Panc1 (cell line): ENCODE results near the gene PRTN3. TPM values are rescaled to one million over a fixed set of nuclear protein-coding genes. Genes with fewer than 3 reads are reported as not detected.

ENCODE experiments used
- ATAC-seq: fragments of 200-7000 bp; cut with Tn5 transposase; 2 replicates; pipeline ENCODE4 v1.9.1; 2020; ENCODE audit warnings: mild to moderate bottlenecking, moderate library complexity
- BruUV-seq: library from RNA; stranded (reverse); fragments of 400-500 nt; replicated peaks from 2 replicates; lab custom pipeline; 2021; lab: Mats Ljungman, UMichigan
- CTCF ChIA-PET: fragments of 300-600 bp; sonication (Branson Sonifier 250); formaldehyde crosslinking; loops from one replicate; lab custom pipeline; 2022; ENCODE audit warnings: antibody characterized with exemption; lab: Charles Lee
- POLR2A ChIA-PET: fragments of 300-600 bp; sonication (Branson Sonifier 250); formaldehyde crosslinking; loops from one replicate; lab custom pipeline; 2022; ENCODE audit warnings: antibody characterized with exemption; lab: Charles Lee
- DNase-seq: peaks from one replicate; pipeline ENCODE4 v3.0.0-alpha.2; 2010; ENCODE audit warnings: low read depth, low spot score
- H3K27ac ChIP-seq: 2 replicates; pipeline ENCODE4 v1.5.1; 2011; ENCODE audit warnings: mild to moderate bottlenecking, low read length, inconsistent platforms
- H3K27me3 ChIP-seq: fragments of 200-500 bp; sonication (Bioruptor generic); 2 replicates; pipeline ENCODE4 v1.6.0; 2014; ENCODE audit warnings: low read length, inconsistent platforms; ENCODE audit not compliant: control insufficient read depth, insufficient read depth
- H3K36me3 ChIP-seq: fragments of 200-500 bp; sonication (Bioruptor generic); 2 replicates; pipeline ENCODE4 v1.5.1; 2014; ENCODE audit warnings: inconsistent platforms, mild to moderate bottlenecking, low read length, moderate library complexity; ENCODE audit not compliant: control insufficient read depth, insufficient read depth
- H3K4me1 ChIP-seq: 2 replicates; pipeline ENCODE4 v1.5.1; 2011; ENCODE audit warnings: inconsistent platforms, mild to moderate bottlenecking, low read length, moderate library complexity; ENCODE audit not compliant: control insufficient read depth, insufficient read depth
- H3K4me3 ChIP-seq, 2 experiments: 2 replicates each; pipeline ENCODE4 v1.5.1; 2011 to 2012; ENCODE audit warnings: low read depth in 2 of 2, low read length in 2 of 2, mild to moderate bottlenecking in 2 of 2, inconsistent platforms in 1 of 2, moderate library complexity in 1 of 2
- H3K9me3 ChIP-seq: fragments of 200-500 bp; sonication (Bioruptor generic); 2 replicates; pipeline ENCODE4 v1.5.1; 2014; ENCODE audit warnings: low read depth, mild to moderate bottlenecking, inconsistent platforms, low read length, moderate library complexity; ENCODE audit not compliant: control insufficient read depth, insufficient read depth
- POLR2AphosphoS5 ChIP-seq: IDR thresholded peaks from 2 replicates; pipeline ENCODE4 v1.6.1; 2012; ENCODE audit warnings: mild to moderate bottlenecking, low read depth, low read length, moderate library complexity
- SIN3A ChIP-seq: IDR thresholded peaks from 2 replicates; pipeline ENCODE4 v1.6.1; 2012; ENCODE audit warnings: low read depth, mild to moderate bottlenecking, low read length, moderate library complexity, borderline replicate concordance; ENCODE audit not compliant: insufficient read depth
- TCF7L2 ChIP-seq: IDR thresholded peaks from 2 replicates; pipeline ENCODE4 v1.6.1; 2011; ENCODE audit warnings: mild to moderate bottlenecking, low read depth, low read length, inconsistent platforms
- in situ Hi-C: cut with HindIII; loops from 2 replicates; pipeline ENCODE4 v1.10.0; 2016; ENCODE audit warnings: low sequenced_read_pairs, low pct_unique_long_range_greater_than_20kb
- intact Hi-C: fragments of 100-400 bp; cut with micrococcal nuclease; formaldehyde crosslinking; loops from one replicate; pipeline ENCODE4 v1.10.0; 2022; ENCODE audit not compliant: unreplicated experiment
- total RNA-seq: library from RNA; stranded (reverse); gene quantifications from one replicate; pipeline ENCODE4 v1.2.1, GENCODE V29; 2021; ENCODE audit not compliant: unreplicated experiment
- TF ChIP-seq, protein P1 (sequence below): fragments of 450-650 bp; IDR thresholded peaks from 2 replicates; pipeline ENCODE4 v1.5.1; 2017; ENCODE audit warnings: mild to moderate bottlenecking
- TF ChIP-seq, protein P2 (sequence below), 2 experiments: IDR thresholded peaks; 2 replicates each; pipeline ENCODE4 v1.6.1; 2011 to 2012; ENCODE audit warnings: low read depth in 2 of 2, control low read depth in 1 of 2, low read length in 1 of 2, mild to moderate bottlenecking in 1 of 2, moderate library complexity in 1 of 2; ENCODE audit not compliant: insufficient read depth in 1 of 2

Gene PRTN3
- total RNA-seq, 1 experiment from 2014 or later: 1.5 TPM

DNA sequence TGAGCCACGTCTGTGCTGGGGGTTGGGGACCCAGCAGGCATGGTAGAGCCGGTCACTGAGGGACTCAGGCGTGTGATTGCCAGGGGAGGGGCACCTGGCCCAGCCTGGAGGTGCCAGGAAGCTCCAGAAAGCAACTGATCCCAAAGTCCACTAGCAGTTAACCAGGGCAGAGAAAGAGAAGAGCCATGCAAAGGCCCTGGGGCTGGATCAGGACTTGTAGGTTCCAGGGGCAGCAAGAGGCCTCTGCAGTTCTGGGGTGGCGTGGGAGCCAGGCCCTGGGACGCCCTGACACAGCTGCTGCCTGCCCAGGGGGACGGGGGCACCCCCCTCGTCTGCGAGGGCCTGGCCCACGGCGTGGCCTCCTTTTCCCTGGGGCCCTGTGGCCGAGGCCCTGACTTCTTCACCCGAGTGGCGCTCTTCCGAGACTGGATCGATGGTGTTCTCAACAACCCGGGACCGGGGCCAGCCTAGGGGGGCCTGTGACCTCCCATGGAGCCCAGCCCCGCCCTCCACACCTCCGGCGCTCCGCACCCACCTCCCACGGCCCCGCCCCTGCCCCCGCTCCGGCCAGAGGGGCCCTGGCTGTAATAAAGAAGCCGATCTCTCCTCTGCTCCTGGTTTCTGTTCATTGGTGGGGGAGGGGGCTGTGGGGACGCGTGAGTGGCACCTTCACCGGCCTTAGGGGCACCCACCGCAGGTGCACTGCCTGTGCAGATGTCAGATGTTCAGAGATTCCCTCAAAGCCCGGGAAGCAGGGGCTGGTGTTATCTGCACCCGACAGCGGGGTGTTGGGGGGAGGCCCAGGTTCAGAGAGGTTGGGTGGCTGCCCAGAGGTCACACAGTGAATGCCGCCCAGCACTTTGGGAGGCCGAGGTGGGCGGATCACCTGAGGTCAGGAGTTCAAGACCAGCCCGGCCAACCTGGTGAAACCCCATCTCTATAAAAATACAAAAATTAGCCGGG lies 9.1 kb upstream of the PRTN3 start:
- ATAC-seq (0 out of 2 replicates have a peak, but pooled peaks have one; percentile 7), DNase-seq (no peak)
- TF ChIP-seq, protein P1, sequence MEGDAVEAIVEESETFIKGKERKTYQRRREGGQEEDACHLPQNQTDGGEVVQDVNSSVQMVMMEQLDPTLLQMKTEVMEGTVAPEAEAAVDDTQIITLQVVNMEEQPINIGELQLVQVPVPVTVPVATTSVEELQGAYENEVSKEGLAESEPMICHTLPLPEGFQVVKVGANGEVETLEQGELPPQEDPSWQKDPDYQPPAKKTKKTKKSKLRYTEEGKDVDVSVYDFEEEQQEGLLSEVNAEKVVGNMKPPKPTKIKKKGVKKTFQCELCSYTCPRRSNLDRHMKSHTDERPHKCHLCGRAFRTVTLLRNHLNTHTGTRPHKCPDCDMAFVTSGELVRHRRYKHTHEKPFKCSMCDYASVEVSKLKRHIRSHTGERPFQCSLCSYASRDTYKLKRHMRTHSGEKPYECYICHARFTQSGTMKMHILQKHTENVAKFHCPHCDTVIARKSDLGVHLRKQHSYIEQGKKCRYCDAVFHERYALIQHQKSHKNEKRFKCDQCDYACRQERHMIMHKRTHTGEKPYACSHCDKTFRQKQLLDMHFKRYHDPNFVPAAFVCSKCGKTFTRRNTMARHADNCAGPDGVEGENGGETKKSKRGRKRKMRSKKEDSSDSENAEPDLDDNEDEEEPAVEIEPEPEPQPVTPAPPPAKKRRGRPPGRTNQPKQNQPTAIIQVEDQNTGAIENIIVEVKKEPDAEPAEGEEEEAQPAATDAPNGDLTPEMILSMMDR: no peak
- TF ChIP-seq SIN3A (no peak), POLR2AphosphoS5 (no peak), TCF7L2 (no peak)
- TF ChIP-seq, protein P2, sequence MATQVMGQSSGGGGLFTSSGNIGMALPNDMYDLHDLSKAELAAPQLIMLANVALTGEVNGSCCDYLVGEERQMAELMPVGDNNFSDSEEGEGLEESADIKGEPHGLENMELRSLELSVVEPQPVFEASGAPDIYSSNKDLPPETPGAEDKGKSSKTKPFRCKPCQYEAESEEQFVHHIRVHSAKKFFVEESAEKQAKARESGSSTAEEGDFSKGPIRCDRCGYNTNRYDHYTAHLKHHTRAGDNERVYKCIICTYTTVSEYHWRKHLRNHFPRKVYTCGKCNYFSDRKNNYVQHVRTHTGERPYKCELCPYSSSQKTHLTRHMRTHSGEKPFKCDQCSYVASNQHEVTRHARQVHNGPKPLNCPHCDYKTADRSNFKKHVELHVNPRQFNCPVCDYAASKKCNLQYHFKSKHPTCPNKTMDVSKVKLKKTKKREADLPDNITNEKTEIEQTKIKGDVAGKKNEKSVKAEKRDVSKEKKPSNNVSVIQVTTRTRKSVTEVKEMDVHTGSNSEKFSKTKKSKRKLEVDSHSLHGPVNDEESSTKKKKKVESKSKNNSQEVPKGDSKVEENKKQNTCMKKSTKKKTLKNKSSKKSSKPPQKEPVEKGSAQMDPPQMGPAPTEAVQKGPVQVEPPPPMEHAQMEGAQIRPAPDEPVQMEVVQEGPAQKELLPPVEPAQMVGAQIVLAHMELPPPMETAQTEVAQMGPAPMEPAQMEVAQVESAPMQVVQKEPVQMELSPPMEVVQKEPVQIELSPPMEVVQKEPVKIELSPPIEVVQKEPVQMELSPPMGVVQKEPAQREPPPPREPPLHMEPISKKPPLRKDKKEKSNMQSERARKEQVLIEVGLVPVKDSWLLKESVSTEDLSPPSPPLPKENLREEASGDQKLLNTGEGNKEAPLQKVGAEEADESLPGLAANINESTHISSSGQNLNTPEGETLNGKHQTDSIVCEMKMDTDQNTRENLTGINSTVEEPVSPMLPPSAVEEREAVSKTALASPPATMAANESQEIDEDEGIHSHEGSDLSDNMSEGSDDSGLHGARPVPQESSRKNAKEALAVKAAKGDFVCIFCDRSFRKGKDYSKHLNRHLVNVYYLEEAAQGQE (IDR thresholded peaks at IDR 0.05; ENCODE audit: insufficient read depth in 1 of 2, low read depth in 2 of 2, low read length in 1 of 2): no peak
- intact Hi-C loops (no loop called here), in situ Hi-C loops (no loop called here)
- Histone ChIP-seq H3K27ac (no peak overlapping the region), H3K4me1 (peaks cover 2% of the 10 kb centered on the region; the same call in 1 of the 2 replicates), H3K27me3 (no peaks in the 10 kb centered on the region), H3K36me3 (no peaks in the 10 kb centered on the region), H3K9me3 (no peaks in the 10 kb centered on the region), H3K4me3 (no peak overlapping the region)
- CTCF ChIA-PET: interaction anchor here (0.7 kb wide), 1 partner anchor 19 kb away, joined by 5 read pairs; no protein-coding TSS in a partner anchor
- no TSS peak for BruUV-seq
- POLR2A ChIA-PET: no interaction called here

DNA sequence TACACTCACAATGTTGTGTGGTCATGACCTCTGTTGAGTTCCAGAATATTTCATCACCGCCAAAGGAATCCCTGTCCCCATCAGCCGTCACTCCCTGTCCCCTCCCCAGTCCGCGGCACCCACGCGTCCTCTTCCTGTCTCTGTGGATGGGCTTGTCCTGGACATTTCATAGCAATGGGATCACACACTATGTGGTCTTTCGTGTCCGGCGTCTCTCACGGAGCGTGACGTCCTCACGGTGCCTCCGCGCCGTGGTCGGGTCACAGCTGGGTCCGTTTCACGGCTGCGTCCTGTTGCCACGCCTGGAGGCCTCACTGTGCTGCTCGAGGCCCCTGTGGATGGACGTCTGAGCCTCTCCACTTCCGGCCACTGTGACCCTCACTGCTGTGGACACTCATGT lies 6.6 kb upstream of the PRTN3 start:
- no peak for TF ChIP-seq POLR2AphosphoS5
- TF ChIP-seq, protein P2 (IDR thresholded peaks at IDR 0.05; ENCODE audit: insufficient read depth in 1 of 2, low read depth in 2 of 2, low read length in 1 of 2): no peak
- no peak for TF ChIP-seq TCF7L2
- TF ChIP-seq, protein P1: no peak
- TF ChIP-seq SIN3A: no peak
- Histone ChIP-seq H3K27ac (no peak overlapping the region), H3K4me1 (no peaks in the 10 kb centered on the region), H3K4me3 (no peak overlapping the region), H3K27me3 (no peaks in the 10 kb centered on the region), H3K9me3 (no peaks in the 10 kb centered on the region), H3K36me3 (no peaks in the 10 kb centered on the region)
- no TSS peak for BruUV-seq
- intact Hi-C loops (no loop called here), in situ Hi-C loops (no loop called here)
- POLR2A ChIA-PET: no interaction called here
- no peak for ATAC-seq
- CTCF ChIA-PET: no interaction called here
- no peak for DNase-seq
